Measurements from ENCODE around the gene CDH11.

DNA sequence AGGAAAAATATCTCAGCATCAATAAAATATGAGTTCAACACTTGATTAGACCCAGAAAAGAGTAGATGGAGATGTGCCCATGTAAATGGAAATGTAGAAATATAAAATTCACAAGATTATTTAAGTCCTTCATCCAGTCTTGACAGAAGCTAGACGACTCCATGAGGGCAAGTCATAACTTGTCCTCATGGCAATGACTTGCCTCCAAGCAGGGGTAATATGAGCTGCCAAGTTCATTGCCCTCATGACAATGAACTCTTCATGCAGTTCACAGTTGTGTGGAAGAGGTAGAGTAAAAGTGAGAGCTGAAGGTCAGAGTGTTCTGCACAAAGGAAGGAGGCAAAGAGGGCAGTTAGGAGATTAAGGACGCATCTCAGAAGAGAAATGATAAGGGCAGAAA, 22.3 kb downstream of the CDH11 start:
- TF ChIP-seq, protein P1, sequence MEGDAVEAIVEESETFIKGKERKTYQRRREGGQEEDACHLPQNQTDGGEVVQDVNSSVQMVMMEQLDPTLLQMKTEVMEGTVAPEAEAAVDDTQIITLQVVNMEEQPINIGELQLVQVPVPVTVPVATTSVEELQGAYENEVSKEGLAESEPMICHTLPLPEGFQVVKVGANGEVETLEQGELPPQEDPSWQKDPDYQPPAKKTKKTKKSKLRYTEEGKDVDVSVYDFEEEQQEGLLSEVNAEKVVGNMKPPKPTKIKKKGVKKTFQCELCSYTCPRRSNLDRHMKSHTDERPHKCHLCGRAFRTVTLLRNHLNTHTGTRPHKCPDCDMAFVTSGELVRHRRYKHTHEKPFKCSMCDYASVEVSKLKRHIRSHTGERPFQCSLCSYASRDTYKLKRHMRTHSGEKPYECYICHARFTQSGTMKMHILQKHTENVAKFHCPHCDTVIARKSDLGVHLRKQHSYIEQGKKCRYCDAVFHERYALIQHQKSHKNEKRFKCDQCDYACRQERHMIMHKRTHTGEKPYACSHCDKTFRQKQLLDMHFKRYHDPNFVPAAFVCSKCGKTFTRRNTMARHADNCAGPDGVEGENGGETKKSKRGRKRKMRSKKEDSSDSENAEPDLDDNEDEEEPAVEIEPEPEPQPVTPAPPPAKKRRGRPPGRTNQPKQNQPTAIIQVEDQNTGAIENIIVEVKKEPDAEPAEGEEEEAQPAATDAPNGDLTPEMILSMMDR (conservative IDR thresholded peaks at IDR 0.05; ENCODE audit: low read length): no peak
- no peak for TF ChIP-seq EZH2phosphoT487 (IDR thresholded peaks at IDR 0.05; ENCODE audit: borderline replicate concordance)

All from Loucy (cell line).